LNCAP (cell line): Measurements from ENCODE around the gene ZFP69.

Experiments
- CTCF ChIP-seq: fragments of 450-650 bp; IDR thresholded peaks from 2 replicates; pipeline ENCODE4 v1.5.1; 2017; ENCODE audit warnings: mild to moderate bottlenecking

ZFP69 gene

GRCh38 chr1:40449684-40450494 is 27.2 kb upstream of the ZFP69 start, which contains the start of gene ZFP69B:
Gene ZFP69B, plus strand, starts transcription at chr1:40450476. Its CDS starts 486 bp downstream, at chr1:40450962.
- peak; percentile 8; the same call in 1 of the 2 replicates for TF ChIP-seq CTCF

- no peak for TF ChIP-seq CTCF
Measured at GRCh38 chr1:40450495-40451237, 26.4 kb upstream of the ZFP69 start.

GRCh38 chr1:40451238-40451585 is 25.9 kb upstream of the ZFP69 start:
- TF ChIP-seq CTCF, result no peak

- TF ChIP-seq CTCF, result no peak
Measured at GRCh38 chr1:40454873-40455272, 22.2 kb upstream of the ZFP69 start.

GRCh38 chr1:40462956-40463590 is 14.0 kb upstream of the ZFP69 start:
- TF ChIP-seq CTCF, result no peak

GRCh38 chr1:40469327-40469726 is 7.8 kb upstream of the ZFP69 start:
- no peak for TF ChIP-seq CTCF

GRCh38 chr1:40475268-40475667 is 1.8 kb upstream of the ZFP69 start:
- no peak for TF ChIP-seq CTCF
